AG08395 (cell line): Measurements from ENCODE around the gene NBEA.
"Not testable (repeated sequence)": the region's sequence is repeated elsewhere in the genome, so short reads cannot be mapped to it uniquely, and the experiment has no call there.

Experiments used
- DNase-seq: peaks from one replicate; pipeline ENCODE4 v3.0.0; 2012; ENCODE audit warnings: mixed read lengths, low spot score

Gene NBEA

GRCh38 chr13:35664747-35665146 is 722.7 kb downstream of the NBEA start:
- DNase-seq, result no peak

- DNase-seq, result no peak
These were observed 727.3 kb downstream of the NBEA start for GRCh38 chr13:35669321-35669720.

DNA sequence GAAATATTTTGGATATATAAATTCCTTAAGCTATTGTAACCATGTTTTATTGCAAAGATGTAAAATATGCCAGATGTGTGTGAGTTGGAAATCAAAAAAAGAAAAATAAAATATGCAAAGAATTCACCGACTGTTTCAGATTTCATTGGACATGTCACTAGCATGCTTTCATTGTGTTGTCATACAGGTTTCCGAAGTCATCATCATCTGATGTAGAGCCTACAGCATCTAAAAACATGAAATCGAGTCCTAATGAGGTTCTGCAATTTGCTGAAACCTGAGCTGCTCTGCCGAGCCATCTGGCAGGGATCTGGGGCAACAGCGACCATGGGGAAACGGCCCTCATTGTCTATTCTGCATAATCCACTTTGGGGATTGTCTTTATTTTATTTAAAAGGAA is 730.5 kb downstream of the NBEA start:
- DNase-seq, result peak; percentile 46

DNA sequence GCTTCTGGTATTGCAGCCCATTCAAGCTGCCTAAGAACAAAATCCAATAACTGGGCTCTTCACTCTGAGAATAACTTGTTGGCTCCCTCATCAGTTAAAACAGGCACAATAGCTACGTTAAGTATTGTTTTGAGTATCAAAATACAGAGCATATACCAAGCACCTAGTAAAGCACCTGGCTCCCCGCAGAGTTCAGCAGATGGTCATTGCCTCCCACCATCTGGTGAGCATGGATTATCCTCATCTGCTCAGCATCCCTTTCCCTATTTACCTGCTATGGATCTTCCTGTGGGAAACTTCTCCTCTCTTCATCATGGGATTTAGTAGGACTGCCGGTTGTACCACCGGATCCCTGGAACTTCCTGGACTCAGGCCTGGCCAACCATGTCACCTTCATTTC is 733.6 kb downstream of the NBEA start:
- no peak for DNase-seq

GRCh38 chr13:35677863-35678262 is 735.8 kb downstream of the NBEA start:
- not testable (repeated sequence) for DNase-seq

DNA sequence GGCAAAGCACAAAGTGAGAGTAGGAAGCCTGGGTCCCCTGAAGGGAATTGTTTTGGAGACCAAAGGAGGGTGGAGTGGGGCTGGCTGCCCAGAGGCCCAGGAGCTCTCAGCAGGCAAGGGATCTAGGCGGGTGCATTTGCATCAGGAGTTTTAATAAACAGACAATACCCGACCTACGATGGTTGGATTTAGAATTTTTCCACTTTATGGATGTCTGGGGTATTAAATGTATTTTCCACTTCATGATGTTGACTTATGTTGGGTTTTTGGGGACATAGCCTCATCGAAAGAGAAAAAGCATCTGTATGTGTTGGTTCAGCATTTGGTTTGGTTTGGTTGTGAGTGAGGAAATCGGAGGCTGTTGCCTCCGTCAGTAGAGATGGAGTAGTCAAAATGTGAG is 739.6 kb downstream of the NBEA start:
- no peak for DNase-seq

GRCh38 chr13:35684432-35684831 is 742.4 kb downstream of the NBEA start:
- no peak for DNase-seq

DNA sequence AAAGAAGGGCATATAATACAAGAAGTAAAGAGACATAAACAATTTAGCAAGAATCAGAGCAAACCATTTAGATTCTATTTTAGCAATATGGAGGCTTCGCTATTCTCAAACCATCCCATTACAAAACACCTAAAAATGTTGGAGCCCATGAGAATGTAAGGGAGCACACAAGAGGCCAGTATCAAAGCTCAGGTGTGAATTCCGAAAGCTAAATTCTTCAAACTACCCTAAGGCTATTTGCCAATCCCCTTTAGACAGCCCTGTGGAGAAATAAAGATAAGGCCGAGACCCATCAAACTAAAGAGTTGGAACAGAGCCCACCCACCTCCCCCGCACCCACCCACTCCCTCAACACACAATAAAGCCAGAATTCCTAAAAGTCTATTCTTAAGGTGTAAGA is 745.3 kb downstream of the NBEA start:
- DNase-seq, result no peak

DNA sequence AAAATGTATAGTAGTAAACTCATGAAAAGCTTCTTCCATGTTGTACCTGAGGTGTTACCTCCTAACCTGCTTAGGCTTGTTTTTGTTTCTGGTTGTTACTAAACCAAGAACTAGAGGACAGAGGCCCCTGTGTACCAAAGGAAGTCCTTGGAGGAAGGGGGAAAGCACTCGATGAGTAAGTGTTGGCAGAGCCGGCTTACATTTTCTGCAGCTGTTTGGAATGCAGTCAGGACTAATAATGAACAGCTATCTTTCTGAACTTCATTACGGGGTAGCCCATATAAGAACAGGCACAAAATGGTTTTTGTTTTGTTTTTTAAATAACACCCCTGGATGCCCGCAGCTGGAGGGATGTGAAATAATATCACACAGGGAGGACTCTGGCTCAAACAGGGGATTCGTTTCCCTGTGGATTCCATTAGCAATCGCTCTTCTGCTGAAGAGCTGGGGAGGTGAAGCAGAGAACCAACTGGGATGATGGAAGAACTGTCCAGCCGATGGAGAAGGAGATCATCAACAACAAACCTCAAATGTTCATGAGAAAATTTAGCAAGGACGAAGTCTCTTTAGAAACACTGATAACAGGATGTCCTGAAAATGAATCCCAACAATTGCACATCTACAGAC is 748.6 kb downstream of the NBEA start:
- peak; percentile 60 for DNase-seq

DNA sequence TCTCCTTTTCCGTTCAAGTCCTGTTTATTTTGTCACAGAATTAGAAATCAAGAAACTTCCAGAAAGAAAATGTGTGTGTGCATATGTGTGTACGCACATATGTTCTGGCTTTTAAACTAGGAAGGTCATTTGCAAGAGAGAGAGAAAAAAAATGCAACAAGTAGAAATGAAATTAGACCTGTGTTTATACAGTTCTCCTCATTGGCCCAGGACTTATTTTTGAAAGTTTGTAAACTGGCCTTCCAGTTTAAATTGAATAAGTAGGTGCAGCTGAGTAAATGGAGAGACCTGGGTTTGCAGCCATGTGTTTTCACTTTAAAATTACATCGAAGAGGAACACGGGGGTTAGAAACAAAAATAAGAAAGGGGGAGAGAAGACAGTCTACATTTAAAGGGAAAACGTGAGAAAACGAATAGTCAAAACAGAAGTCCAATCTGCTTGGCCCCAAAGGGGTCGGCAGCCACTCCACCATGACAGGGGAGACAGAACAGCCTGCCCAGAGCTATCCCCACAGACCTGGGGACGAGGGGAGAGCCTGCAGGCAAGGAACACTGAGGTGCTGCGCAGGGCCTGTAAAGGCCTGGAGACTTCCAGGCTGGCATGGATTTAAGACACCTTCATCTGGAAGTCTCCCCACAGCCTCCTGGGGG is 751.2 kb downstream of the NBEA start:
- DNase-seq, result no peak

DNA sequence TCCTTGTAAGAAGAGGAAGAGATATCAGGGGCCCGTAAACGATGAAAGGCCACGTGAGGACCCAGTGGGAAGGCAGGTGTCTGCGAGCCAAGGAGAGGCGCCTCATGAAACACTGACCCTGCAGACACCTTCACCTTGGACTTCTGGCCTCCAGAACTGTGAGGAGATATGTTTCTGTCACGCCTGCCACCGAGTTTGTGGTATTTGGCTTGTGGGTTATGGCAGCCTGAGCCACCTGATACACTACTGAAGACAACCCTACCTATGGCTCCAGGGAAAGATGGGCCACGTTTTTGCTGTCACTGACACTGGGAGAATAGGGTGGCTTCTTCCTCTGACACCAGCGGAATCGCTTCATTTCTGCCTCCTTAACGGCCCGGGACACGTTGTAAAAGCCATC is 752.0 kb downstream of the NBEA start:
- DNase-seq, result no peak

GRCh38 chr13:35694549-35695447 is 752.7 kb downstream of the NBEA start:
- no peak for DNase-seq

DNA sequence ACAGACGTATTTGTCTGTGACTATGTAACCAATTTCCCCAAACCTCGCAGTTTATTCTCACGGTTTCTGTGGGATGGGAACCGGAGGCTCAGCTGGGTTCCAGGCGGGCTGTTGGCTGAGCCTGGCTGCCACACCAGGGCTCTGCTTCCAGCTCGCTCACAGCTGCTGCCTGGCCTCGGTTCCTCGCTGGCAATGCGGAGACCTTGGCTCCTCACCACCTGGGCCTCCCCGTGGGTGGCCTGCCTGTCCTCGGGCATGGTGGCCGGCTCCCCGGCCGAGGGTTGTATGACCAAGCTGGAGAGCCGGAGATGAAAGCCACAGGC is 753.3 kb downstream of the NBEA start:
- DNase-seq, result no peak

GRCh38 chr13:35697186-35697730 is 755.2 kb downstream of the NBEA start:
- no peak for DNase-seq

GRCh38 chr13:35698911-35699576 is 757.0 kb downstream of the NBEA start:
- DNase-seq, result peak; percentile 65

DNA sequence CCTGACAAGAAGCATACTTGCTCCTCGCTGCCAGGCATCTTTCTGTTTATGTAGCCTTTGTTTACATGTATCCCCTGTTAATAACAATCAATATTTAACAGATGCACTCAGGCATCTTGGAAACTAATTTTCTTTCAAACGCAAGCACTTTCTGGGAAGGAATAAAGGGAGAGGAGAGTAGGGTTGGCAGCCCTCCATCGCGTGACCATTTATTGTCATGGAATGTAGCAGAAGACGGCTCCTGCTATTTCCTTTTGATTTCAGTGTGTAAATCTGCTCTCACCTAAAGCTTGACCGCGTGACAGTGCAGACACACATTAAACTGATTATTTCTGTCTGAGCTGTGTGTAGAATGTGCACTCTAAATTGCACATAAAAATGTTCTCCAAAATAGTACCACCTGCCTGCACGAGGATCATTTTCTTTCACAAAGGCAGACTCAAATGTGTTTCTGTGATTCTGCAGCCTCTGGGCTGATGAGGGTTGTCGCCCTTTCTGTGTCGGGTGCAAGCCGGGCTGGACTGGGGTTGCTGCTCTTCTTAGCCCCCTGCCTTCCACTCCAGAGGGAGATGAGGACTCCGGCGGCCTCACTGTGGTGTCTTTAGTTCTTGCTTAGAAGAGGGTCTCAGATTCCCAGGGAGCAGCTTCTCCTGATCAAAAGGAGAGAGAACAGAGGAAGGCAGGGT is 757.9 kb downstream of the NBEA start:
- peak; percentile 53 for DNase-seq

GRCh38 chr13:35700671-35701070 is 758.6 kb downstream of the NBEA start:
- DNase-seq, result peak; percentile 70

DNA sequence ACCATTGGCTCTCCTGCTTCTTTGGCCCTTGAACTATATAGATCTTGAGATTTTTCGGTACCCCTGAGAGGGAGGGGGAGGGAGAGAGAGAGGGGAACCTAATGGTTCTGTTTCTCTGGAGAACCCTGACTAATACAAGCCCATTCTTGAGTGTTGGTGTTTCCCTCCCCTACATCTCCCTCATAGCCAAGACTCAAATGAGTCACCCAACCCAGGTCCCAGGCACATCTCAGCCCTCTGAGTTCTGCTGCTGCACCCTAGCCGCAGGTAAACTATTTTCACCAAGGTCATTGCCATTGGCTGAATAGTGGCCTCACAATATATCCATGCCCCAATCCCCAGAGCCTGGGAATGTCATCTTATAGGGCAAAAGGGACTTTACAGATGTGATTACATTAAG is 760.2 kb downstream of the NBEA start:
- DNase-seq, result no peak

DNA sequence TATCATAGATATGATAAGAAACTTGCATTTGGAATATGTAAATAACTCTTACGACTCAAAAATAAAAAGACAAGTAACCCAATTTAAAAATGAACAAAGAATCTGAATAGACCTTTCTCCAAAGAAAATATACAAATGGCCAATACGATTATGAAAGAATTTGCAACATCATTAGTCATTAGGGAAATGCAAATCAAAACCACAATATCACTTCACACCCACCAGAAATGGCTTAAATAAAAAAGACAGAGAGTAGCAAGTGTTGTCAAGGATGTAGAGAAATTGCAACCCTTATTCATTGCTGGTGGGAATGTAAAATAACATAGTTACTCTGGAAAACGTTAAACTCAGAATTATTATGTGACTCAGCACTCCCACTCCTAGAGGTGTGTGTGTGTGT is 761.0 kb downstream of the NBEA start:
- no peak for DNase-seq

DNA sequence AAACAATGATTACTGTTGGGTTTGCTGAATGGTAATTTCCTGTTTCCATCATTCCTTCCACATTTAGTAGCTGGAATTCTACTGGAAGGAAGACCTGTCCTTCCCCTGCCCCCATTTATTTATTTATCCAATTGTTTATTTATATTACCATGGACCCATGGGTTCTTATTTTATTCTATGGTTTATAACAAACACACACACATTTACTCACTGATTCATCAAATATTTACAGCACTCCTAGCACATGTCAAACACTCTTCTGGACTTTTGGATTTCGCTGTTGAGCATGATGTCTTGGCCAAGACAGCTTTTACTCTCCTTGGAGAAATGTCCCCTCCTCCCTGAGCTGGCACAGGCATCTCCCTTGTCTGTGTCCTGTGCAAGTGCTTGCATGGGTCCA is 762.3 kb downstream of the NBEA start:
- no peak for DNase-seq

- DNase-seq, result no peak
These were observed 764.2 kb downstream of the NBEA start for GRCh38 chr13:35706281-35706680.

GRCh38 chr13:35706721-35707120 is 764.7 kb downstream of the NBEA start:
- no peak for DNase-seq
